ENCODE measurements around the gene RPP14. TPM values are rescaled to one million over a fixed set of nuclear protein-coding genes. Genes with fewer than 3 reads are reported as not detected.

The RPP14 gene
- total RNA-seq, 1 experiment from 2014 or later: 15.3 TPM

GRCh38 chr3:58355179-58355578 is 49.1 kb downstream of the RPP14 start:
- DNase-seq (ENCODE audit: low read depth): no peak

- DNase-seq (ENCODE audit: low read depth): peak; percentile 82
These were observed 50.0 kb downstream of the RPP14 start for GRCh38 chr3:58356054-58356453.

GRCh38 chr3:58357402-58357801 is 51.4 kb downstream of the RPP14 start:
- DNase-seq (ENCODE audit: low read depth): no peak

- DNase-seq (ENCODE audit: low read depth): no peak
These were observed 52.0 kb downstream of the RPP14 start for GRCh38 chr3:58358092-58358491.

GRCh38 chr3:58358808-58359207 is 52.8 kb downstream of the RPP14 start:
- no peak for DNase-seq (ENCODE audit: low read depth)

- DNase-seq (ENCODE audit: low read depth): no peak
These were observed 53.6 kb downstream of the RPP14 start for GRCh38 chr3:58359621-58360020.

GRCh38 chr3:58361866-58362265 is 55.8 kb downstream of the RPP14 start:
- DNase-seq (ENCODE audit: low read depth): no peak

GRCh38 chr3:58366699-58367098 is 60.7 kb downstream of the RPP14 start:
- peak; percentile 67 for DNase-seq (ENCODE audit: low read depth)

- DNase-seq (ENCODE audit: low read depth): no peak
These were observed 63.0 kb downstream of the RPP14 start for GRCh38 chr3:58369038-58369437.

Other genes starting within 250 kb of the RPP14 start
- not detected in 2 replicates for gene DNASE1L3, start 95.3 kb upstream of the RPP14 start, total RNA-seq (2014; rRNA removed; shearing (Covaris generic))
- 19.5 and 20.1 TPM in 2 replicates for gene ABHD6, start 68.5 kb upstream of the RPP14 start, total RNA-seq (2014; rRNA removed; shearing (Covaris generic))
- 8.9 and 10.9 TPM in 2 replicates for gene HTD2, start 275 bp downstream of the RPP14 start, total RNA-seq (2014; rRNA removed; shearing (Covaris generic))
- gene PXK, start 26.6 kb downstream of the RPP14 start, total RNA-seq (2014; rRNA removed; shearing (Covaris generic)): 53.8 and 63.6 TPM in 2 replicates
- gene PDHB, start 127.6 kb downstream of the RPP14 start, total RNA-seq (2014; rRNA removed; shearing (Covaris generic)): 201 and 242 TPM in 2 replicates
- 17.2 and 20.8 TPM in 2 replicates for gene KCTD6, start 185.9 kb downstream of the RPP14 start, total RNA-seq (2014; rRNA removed; shearing (Covaris generic))
- 5.3 and 8.1 TPM in 2 replicates for gene ACOX2, start 230.9 kb downstream of the RPP14 start, total RNA-seq (2014; rRNA removed; shearing (Covaris generic))

All from RPMI7951 (cell line).